ENCODE data around the gene SFRP5.
A peak's percentile ranks its signal among the peaks of the same experiment; 100 is the strongest.

SFRP5 gene

DNA sequence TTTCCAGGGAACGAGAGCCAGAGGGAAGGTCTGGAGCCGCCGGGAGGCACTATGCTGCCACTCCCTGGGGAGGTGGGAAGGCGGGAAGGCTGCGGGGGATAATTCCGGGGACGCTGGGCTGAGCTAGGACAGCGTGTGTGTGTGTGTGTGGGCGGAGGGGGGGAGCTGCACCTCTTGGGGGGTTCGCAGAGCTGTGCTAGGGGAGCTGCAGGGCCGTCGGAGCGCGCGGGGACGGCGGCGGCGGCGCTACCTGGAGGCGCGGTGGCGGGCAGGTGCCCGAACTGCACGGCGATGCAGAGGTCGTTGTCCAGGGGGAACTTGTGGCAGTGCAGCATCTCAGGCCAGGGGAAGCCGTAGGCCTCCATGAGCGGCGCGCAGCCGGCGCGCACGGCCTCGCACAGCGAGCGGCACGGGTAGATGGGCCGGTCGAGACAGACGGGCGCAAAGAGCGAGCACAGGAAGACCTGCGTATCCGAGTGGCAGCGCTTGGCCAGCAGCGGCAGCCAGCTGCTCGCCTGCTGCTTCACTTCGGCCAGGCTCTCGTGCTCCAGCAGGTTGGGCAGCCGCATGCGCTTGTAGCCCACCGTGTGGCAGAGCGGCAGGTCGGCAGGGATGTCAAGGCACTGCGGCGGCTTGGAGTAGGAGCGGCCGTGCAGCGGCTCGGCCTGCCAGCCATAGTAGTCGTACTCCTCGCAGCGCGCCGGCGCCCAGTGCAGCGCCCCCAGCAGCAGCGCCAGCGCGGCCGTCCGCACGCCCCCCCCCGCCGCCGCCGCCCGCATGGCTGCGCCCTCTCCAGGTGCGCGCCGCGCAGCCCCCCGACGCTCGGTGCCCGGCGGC is 526 bp downstream of the SFRP5 start:
- H3K4me3 ChIP-seq (ENCODE audit: low read length), result no peak overlapping the region
- TF ChIP-seq, protein P1, sequence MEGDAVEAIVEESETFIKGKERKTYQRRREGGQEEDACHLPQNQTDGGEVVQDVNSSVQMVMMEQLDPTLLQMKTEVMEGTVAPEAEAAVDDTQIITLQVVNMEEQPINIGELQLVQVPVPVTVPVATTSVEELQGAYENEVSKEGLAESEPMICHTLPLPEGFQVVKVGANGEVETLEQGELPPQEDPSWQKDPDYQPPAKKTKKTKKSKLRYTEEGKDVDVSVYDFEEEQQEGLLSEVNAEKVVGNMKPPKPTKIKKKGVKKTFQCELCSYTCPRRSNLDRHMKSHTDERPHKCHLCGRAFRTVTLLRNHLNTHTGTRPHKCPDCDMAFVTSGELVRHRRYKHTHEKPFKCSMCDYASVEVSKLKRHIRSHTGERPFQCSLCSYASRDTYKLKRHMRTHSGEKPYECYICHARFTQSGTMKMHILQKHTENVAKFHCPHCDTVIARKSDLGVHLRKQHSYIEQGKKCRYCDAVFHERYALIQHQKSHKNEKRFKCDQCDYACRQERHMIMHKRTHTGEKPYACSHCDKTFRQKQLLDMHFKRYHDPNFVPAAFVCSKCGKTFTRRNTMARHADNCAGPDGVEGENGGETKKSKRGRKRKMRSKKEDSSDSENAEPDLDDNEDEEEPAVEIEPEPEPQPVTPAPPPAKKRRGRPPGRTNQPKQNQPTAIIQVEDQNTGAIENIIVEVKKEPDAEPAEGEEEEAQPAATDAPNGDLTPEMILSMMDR (IDR thresholded peaks at IDR 0.05; ENCODE audit: insufficient read depth, low read depth, low read length, missing control alignments), result no peak
- DNase-seq (ENCODE audit: low read depth), result peak; percentile 50

DNA sequence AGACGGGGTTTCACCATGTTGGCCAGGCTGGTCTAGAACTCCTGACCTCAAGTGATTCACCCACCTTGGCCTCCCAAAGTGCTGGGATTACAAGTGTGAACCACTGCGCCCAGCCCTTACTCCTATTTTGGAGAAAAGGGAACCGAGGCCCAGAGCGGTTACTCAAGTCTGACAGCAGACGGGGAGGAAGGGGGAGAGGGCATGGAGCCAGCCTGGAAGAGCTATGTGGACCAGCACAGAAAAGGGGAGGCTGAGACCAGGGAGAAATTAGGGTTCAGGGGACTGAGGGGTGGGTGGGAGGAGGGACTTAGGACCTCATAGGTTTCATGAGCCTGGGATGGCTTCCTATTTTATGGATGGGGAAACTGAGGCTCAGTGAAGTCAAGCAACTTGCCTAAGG is 1.5 kb downstream of the SFRP5 start:
- TF ChIP-seq, protein P1 (IDR thresholded peaks at IDR 0.05; ENCODE audit: insufficient read depth, low read depth, low read length, missing control alignments), result no peak
- no peak overlapping the region for H3K4me3 ChIP-seq (ENCODE audit: low read length)
- no peak for DNase-seq (ENCODE audit: low read depth)

DNA sequence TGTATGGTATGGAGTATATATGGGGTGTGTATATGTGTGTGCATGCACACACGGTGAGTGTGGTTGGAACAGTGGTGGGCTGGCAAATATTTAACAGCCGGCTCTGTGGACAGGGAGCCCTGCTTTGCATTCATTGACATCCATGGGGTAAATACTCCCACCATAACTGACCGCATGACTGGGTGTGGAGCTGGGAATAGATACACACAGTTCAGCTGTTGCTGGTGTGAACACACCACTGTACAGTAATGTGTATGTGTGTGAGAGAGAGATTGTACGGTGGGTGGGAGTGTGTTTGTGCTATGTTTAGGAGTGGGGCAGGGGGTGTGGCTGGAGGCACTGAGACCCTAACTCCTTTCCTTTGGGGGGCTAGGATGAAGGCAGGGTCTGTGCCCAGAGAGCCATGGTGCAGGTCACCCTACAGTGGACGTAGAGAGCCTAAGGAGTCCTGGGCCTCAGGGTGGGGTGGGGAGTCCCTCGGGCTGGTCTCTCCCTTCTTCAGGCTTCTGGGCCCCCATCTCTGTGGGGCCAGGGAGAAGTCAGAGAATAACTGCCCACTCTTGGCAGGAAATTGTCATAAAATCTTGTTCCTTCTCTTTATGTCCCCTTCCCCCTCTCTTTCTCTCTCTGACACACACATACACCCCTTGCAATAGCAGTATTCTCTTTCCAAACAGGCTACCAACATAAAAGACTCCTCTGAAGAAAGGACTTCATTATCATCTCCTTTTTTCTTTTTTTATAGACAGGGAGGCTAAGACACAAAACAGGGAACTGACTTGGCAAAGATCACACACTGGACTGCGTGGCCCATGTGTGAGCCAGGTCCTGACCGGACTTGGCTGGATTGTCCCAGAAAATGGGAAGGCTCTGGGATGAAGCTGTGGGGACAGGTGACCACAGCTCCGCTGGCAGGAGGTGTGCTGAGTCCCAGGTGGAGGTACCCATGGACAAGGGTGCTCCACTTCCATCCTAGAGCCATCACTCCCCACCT is 3.2 kb downstream of the SFRP5 start:
- TF ChIP-seq, protein P1 (IDR thresholded peaks at IDR 0.05; ENCODE audit: insufficient read depth, low read depth, low read length, missing control alignments), result no peak
- no peak for DNase-seq (ENCODE audit: low read depth)
- no peak overlapping the region for H3K4me3 ChIP-seq (ENCODE audit: low read length)

DNA sequence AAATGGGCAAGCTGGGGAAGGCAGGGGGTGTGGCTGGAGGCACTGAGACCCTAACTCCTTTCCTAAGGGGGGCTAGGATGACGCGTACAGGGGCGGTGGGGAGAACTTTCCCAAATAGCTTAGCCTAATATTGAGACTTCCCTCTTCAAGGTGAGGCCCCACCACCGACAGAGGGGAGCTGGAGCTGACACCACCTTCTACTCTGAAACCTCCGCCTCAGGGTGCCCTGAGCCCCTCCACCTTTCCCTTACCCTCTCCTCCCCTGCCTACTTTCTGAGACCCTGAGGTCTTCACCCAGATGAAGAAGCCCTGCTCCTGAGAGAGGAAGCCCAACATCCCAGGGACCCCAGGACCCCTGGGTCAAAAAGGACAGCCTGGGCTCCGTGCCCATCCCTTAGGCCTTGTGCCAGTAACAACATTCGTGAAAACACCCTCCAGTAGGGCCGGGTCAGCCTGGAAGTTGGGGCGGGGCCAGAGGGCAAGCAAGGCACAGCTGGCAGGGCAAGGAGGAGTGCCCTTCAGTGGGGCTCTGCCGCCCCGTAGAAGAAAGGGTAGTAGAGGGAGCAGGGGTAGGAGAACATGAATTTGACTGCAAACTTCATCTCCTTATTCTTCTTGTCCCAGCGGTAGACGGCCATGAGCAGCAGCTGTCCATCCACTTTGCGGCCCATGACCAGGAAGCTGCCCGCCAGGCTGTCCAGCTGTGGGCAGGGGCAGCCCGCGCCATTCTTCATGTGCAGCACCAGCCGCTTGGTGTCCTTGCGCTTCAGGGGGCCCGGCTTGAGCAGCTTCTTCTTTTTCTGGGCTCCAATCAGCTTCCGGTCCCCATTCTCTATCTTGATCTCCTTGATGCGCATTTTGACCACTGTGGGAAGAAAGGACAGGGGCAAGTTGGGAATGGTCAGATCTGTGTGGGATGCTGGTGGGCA is 4.5 kb downstream of the SFRP5 start:
- TF ChIP-seq, protein P1 (IDR thresholded peaks at IDR 0.05; ENCODE audit: insufficient read depth, low read depth, low read length, missing control alignments), result no peak
- no peak overlapping the region for H3K4me3 ChIP-seq (ENCODE audit: low read length)
- DNase-seq (ENCODE audit: low read depth), result no peak

DNA sequence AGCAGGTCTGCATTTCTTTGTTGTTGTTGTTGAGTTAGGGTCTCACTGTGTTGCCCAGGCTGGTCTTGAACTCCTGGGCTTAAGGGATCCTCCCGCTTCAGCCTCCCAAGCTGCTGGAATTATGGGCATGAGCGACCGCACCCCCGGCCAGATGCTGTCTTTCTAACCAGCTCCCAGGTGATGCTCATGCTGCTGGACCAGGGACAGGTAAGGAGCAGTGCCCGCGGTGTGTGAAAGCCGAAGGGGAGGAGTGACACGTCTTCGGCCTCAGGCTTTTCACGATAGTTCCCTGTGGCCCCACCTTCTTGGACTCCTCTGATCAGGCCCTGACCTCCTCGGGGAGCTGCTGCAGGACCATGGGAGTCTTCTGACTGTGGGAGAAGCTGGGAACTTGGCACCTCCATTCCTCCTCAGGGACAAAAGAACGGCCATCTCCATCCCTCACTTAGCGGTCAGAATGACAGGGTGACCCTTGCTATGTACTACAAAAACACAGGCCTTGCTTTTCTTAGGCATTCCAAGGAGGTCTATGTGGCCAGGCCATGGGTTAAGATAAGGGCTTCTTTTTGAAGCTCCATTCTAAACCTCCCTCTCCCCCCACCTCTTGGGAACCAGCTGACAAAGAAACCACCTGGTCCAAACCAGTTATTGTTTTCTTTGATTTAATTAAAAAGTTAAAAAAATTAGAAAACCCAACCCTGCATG is 5.5 kb downstream of the SFRP5 start:
- no peak overlapping the region for H3K4me3 ChIP-seq (ENCODE audit: low read length)
- no peak for DNase-seq (ENCODE audit: low read depth)
- TF ChIP-seq, protein P1 (IDR thresholded peaks at IDR 0.05; ENCODE audit: insufficient read depth, low read depth, low read length, missing control alignments), result no peak

DNA sequence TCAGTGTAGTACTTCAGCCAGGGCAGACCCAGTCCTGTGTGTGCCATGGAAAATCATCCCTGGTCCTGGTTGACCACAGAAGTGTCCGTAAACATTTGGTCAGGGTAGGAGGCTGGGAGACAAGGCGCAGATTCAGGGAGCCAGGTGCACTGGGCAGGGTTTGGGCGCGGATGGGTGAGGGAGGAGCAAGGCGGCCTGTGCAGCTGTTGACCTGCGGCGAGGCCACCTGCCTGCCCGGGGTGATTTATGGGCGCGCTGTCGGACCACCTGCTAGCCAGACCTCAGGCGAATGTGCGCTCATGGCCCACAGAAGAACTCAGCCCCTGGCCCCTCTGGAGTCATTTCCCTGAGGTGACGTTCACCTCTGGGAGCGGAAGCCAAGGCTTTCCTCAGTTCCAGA is 6.6 kb downstream of the SFRP5 start:
- H3K4me3 ChIP-seq (ENCODE audit: low read length), result no peak overlapping the region
- no peak for DNase-seq (ENCODE audit: low read depth)
- TF ChIP-seq, protein P1 (IDR thresholded peaks at IDR 0.05; ENCODE audit: insufficient read depth, low read depth, low read length, missing control alignments), result no peak

All from epithelial cell of esophagus (primary cell).